Fibroblast of lung (primary cell): ENCODE results near the gene RPS6KA2. TPM values are rescaled to one million over a fixed set of nuclear protein-coding genes. Genes with fewer than 3 reads are reported as not detected.

Source experiments
- DNase-seq, 2 donors: peaks; one replicate each; pipeline versions ENCODE4 v3.0.0 to v3.0.0-alpha.2; 2010; ENCODE audit warnings: low read depth in 2 of 2
- H2AFZ ChIP-seq: 2 replicates; pipeline ENCODE4 v1.5.1; 2012; ENCODE audit warnings: low read length, control low read depth, inconsistent platforms
- H3K27ac ChIP-seq: 2 replicates; pipeline ENCODE4 v1.5.1; 2011; ENCODE audit warnings: low read length, control low read depth; ENCODE audit not compliant: insufficient read depth
- H3K27me3 ChIP-seq: 2 replicates; pipeline ENCODE4 v1.5.1; 2011; ENCODE audit warnings: mild to moderate bottlenecking, low read length; ENCODE audit not compliant: control insufficient read depth, insufficient read depth
- H3K36me3 ChIP-seq: 2 replicates; pipeline ENCODE4 v1.5.1; 2011; ENCODE audit warnings: low read length; ENCODE audit not compliant: control insufficient read depth, insufficient read depth
- H3K4me1 ChIP-seq: 2 replicates; pipeline ENCODE4 v1.5.1; 2011; ENCODE audit warnings: low read length; ENCODE audit not compliant: control insufficient read depth, insufficient read depth; ENCODE audit errors: extremely low read depth
- H3K4me2 ChIP-seq: 2 replicates; pipeline ENCODE4 v1.5.1; 2011; ENCODE audit warnings: low read length, control low read depth; ENCODE audit not compliant: insufficient read depth; ENCODE audit errors: extremely low read depth
- H3K4me3 ChIP-seq, 4 experiments: fragments of 200-600 bp in 1 of 4; sonication (generic) in 1 of 4; replicated peaks in 1 of 4; 2 replicates each; pipeline ENCODE4 v1.5.1; 2011 to 2016; ENCODE audit warnings: low read length in 4 of 4, low read depth in 3 of 4, mild to moderate bottlenecking in 3 of 4, control low read depth in 2 of 4, inconsistent platforms in 1 of 4, mixed read lengths in 1 of 4; ENCODE audit not compliant: insufficient read depth in 1 of 4; ENCODE audit errors: control extremely low read depth in 1 of 4
- H3K79me2 ChIP-seq: 2 replicates; pipeline ENCODE4 v1.5.1; 2012; ENCODE audit warnings: mild to moderate bottlenecking, low read length, inconsistent platforms; ENCODE audit not compliant: control insufficient read depth, insufficient read depth
- H3K9ac ChIP-seq: 2 replicates; pipeline ENCODE4 v1.5.1; 2011; ENCODE audit warnings: mild to moderate bottlenecking, low read length, control low read depth; ENCODE audit not compliant: insufficient read depth
- H3K9me3 ChIP-seq: 2 replicates; pipeline ENCODE4 v1.5.1; 2012; ENCODE audit warnings: low read depth, low read length; ENCODE audit not compliant: control insufficient read depth, insufficient read depth
- H4K20me1 ChIP-seq: 2 replicates; pipeline ENCODE4 v1.5.1; 2011; ENCODE audit warnings: low read length; ENCODE audit not compliant: control insufficient read depth, insufficient read depth; ENCODE audit errors: extremely low read depth
- EZH2 ChIP-seq: IDR thresholded peaks from 2 replicates; pipeline ENCODE4 v1.5.1; 2012; ENCODE audit warnings: low read length, control low read depth, mild to moderate bottlenecking; ENCODE audit errors: missing control alignments
- polyA plus RNA-seq, 2 donors: library from polyadenylated mRNA; depleted of rRNA in 1 of 2; stranded (reverse) in 1 of 2; unstranded in 1 of 2; fragments of >200 nt; gene quantifications; 2 replicates each; pipeline ENCODE4 v1.2.1, GENCODE V29; 2011 to 2012; ENCODE audit warnings: missing spikeins in 1 of 2
- total RNA-seq: library from RNA; depleted of rRNA; stranded (reverse); fragments of >200 nt; gene quantifications from 2 replicates; pipeline ENCODE4 v1.2.1, GENCODE V29; 2014
- TF ChIP-seq, protein P1 (sequence below), 2 donors: IDR thresholded peaks in 1 of 2; conservative IDR thresholded peaks in 1 of 2; 1 replicate in 1 of 2; 2 replicates in 1 of 2; pipeline ENCODE4 v1.5.1; 2011 to 2012; ENCODE audit warnings: low read length in 2 of 2, control low read depth in 1 of 2, inconsistent platforms in 1 of 2, low read depth in 1 of 2, mild to moderate bottlenecking in 1 of 2

RPS6KA2 gene
- total and polyA plus RNA-seq, 2 donors (not counting 1 experiment from before 2014, with no cell fraction given) = 66.8 to 116 TPM

GRCh38 chr6:166375013-166375412 lies 252.0 kb downstream of the RPS6KA2 start:
- no peak overlapping the region for H3K4me3 ChIP-seq
- peak in 1 of 2 donors; percentile 43 for DNase-seq
- no peak overlapping the region for H3K27ac ChIP-seq
- TF ChIP-seq, protein P1, sequence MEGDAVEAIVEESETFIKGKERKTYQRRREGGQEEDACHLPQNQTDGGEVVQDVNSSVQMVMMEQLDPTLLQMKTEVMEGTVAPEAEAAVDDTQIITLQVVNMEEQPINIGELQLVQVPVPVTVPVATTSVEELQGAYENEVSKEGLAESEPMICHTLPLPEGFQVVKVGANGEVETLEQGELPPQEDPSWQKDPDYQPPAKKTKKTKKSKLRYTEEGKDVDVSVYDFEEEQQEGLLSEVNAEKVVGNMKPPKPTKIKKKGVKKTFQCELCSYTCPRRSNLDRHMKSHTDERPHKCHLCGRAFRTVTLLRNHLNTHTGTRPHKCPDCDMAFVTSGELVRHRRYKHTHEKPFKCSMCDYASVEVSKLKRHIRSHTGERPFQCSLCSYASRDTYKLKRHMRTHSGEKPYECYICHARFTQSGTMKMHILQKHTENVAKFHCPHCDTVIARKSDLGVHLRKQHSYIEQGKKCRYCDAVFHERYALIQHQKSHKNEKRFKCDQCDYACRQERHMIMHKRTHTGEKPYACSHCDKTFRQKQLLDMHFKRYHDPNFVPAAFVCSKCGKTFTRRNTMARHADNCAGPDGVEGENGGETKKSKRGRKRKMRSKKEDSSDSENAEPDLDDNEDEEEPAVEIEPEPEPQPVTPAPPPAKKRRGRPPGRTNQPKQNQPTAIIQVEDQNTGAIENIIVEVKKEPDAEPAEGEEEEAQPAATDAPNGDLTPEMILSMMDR (conservative IDR thresholded peaks at IDR 0.05 in 1 of 2, IDR thresholded peaks at IDR 0.05 in 1 of 2; ENCODE audit: low read depth in 1 of 2, low read length in 2 of 2) = no peak
- TF ChIP-seq EZH2 = no peak
- no peaks in the 10 kb centered on the region for H3K79me2 ChIP-seq
- no peak overlapping the region for H2AFZ ChIP-seq
- H3K9me3 ChIP-seq = no peaks in the 10 kb centered on the region
- H3K36me3 ChIP-seq = no peaks in the 10 kb centered on the region
- H3K9ac ChIP-seq = no peak overlapping the region
- no peak overlapping the region for H3K4me2 ChIP-seq
- no peaks in the 10 kb centered on the region for H4K20me1 ChIP-seq
- H3K4me1 ChIP-seq = no peaks in the 10 kb centered on the region
- H3K27me3 ChIP-seq = no peaks in the 10 kb centered on the region

DNA sequence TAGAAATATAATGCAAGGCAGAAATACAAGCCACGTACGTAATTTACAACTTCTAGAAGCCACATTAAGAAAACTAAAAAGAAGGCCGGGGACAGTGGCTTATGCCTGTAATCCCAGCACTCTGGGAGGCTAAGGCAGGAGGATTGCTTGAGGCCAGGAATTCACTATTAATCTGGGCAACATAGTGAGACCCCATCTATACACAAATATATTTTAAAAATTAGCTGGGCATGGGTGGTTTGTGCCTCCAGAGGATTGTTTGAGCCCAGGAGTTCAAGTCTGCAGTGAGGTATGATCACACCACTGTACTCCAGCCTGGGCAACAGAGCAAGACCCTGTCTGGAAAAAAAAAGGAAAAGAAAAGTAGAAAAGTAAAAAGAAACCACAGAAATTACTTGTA lies 256.6 kb downstream of the RPS6KA2 start:
- DNase-seq = no peak

GRCh38 chr6:166369782-166370181 lies 257.3 kb downstream of the RPS6KA2 start:
- no peak for TF ChIP-seq EZH2
- TF ChIP-seq, protein P1 (conservative IDR thresholded peaks at IDR 0.05 in 1 of 2, IDR thresholded peaks at IDR 0.05 in 1 of 2; ENCODE audit: low read depth in 1 of 2, low read length in 2 of 2) = no peak
- H3K79me2 ChIP-seq = no peaks in the 10 kb centered on the region

More for the DNA sequence above, 256.6 kb downstream of the RPS6KA2 start:
- Histone ChIP-seq H3K79me2 (no peaks in the 10 kb centered on the region), H3K36me3 (no peaks in the 10 kb centered on the region), H3K4me2 (no peak overlapping the region), H4K20me1 (no peaks in the 10 kb centered on the region), H3K4me3 (no peak overlapping the region), H3K9me3 (no peaks in the 10 kb centered on the region), H3K27me3 (no peaks in the 10 kb centered on the region), H3K27ac (no peak overlapping the region), H3K9ac (no peak overlapping the region), H2AFZ (no peak overlapping the region), H3K4me1 (no peaks in the 10 kb centered on the region)
- TF ChIP-seq EZH2 = no peak
- TF ChIP-seq, protein P1 (conservative IDR thresholded peaks at IDR 0.05 in 1 of 2, IDR thresholded peaks at IDR 0.05 in 1 of 2; ENCODE audit: low read depth in 1 of 2, low read length in 2 of 2) = no peak

More at GRCh38 chr6:166369782-166370181, 257.3 kb downstream of the RPS6KA2 start:
- Histone ChIP-seq H3K36me3 (no peaks in the 10 kb centered on the region), H3K27me3 (no peaks in the 10 kb centered on the region), H3K4me1 (no peaks in the 10 kb centered on the region), H3K27ac (no peak overlapping the region), H4K20me1 (no peaks in the 10 kb centered on the region), H3K9ac (no peak overlapping the region), H3K4me2 (no peak overlapping the region), H3K9me3 (no peaks in the 10 kb centered on the region), H2AFZ (no peak overlapping the region), H3K4me3 (no peak overlapping the region)
- no peak for DNase-seq
